ENCODE data around the gene ZFP3.

Gene ZFP3

DNA sequence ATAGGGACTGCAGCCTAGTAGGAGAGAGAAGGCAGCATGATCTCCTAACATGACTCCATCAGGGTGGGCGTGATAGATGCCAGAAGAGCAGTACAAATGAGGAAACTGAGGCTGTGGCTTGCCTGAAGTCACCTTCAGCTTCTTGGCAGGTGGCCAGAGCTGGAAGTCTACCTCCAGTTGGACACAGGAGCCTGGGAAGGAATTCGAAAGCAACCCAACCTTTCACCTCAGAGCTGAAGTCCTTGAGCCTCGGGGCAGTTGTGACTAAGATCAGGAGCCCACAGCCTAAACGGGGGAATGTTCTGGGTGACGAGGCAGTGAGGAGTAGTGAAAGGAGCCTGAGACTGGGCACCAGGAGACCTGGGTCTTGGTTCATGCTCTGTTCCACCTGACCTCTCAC lies 33.6 kb upstream of the ZFP3 start:
- Histone ChIP-seq H3K27ac (no peak overlapping the region), H2AFZ (no peak overlapping the region), H3K9me3 (ENCODE audit: control insufficient read depth, low read length) (no peaks in the 10 kb centered on the region), H3K4me3 (ENCODE audit: low read depth, low read length) (no peak overlapping the region), H3K4me2 (ENCODE audit: low read length) (no peak overlapping the region), H3K36me3 (ENCODE audit: control insufficient read depth, insufficient read depth, low read length) (no peaks in the 10 kb centered on the region), H3K79me2 (no peaks in the 10 kb centered on the region), H3K27me3 (ENCODE audit: control insufficient read depth, insufficient read depth, low read length) (no peaks in the 10 kb centered on the region), H3K4me1 (no peaks in the 10 kb centered on the region), H3K9ac (no peak overlapping the region)
- TF ChIP-seq, protein P1, sequence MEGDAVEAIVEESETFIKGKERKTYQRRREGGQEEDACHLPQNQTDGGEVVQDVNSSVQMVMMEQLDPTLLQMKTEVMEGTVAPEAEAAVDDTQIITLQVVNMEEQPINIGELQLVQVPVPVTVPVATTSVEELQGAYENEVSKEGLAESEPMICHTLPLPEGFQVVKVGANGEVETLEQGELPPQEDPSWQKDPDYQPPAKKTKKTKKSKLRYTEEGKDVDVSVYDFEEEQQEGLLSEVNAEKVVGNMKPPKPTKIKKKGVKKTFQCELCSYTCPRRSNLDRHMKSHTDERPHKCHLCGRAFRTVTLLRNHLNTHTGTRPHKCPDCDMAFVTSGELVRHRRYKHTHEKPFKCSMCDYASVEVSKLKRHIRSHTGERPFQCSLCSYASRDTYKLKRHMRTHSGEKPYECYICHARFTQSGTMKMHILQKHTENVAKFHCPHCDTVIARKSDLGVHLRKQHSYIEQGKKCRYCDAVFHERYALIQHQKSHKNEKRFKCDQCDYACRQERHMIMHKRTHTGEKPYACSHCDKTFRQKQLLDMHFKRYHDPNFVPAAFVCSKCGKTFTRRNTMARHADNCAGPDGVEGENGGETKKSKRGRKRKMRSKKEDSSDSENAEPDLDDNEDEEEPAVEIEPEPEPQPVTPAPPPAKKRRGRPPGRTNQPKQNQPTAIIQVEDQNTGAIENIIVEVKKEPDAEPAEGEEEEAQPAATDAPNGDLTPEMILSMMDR (IDR thresholded peaks at IDR 0.05) = no peak

DNA sequence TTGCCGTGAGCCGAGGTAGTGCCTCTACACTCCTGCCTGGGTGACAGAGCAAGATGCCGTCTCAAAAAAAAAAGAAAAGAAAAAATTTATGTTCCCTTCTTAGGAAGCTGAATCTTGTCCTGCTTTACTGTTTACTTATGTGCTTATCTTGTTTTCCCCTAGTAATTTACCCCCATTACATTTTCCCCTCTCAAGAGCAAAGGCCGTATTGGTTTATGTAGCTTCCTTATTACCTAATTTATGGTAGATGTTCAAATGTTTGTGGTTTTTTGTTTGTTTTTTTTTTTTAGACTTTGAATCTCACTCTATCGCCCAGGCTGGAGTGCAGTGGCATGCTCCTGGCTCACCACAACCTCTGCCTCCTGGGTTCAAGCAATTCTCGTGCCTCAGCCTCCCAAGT lies 32.8 kb upstream of the ZFP3 start:
- no peaks in the 10 kb centered on the region for H3K27me3 ChIP-seq (ENCODE audit: control insufficient read depth, insufficient read depth, low read length)
- no peak overlapping the region for H3K4me3 ChIP-seq (ENCODE audit: low read depth, low read length)
- no peak overlapping the region for H2AFZ ChIP-seq
- no peak overlapping the region for H3K9ac ChIP-seq
- H3K4me1 ChIP-seq = no peaks in the 10 kb centered on the region
- no peaks in the 10 kb centered on the region for H3K9me3 ChIP-seq (ENCODE audit: control insufficient read depth, low read length)
- TF ChIP-seq, protein P1 (IDR thresholded peaks at IDR 0.05) = no peak
- H3K79me2 ChIP-seq = no peaks in the 10 kb centered on the region
- H3K27ac ChIP-seq = no peak overlapping the region
- no peak overlapping the region for H3K4me2 ChIP-seq (ENCODE audit: low read length)
- H3K36me3 ChIP-seq (ENCODE audit: control insufficient read depth, insufficient read depth, low read length) = no peaks in the 10 kb centered on the region

DNA sequence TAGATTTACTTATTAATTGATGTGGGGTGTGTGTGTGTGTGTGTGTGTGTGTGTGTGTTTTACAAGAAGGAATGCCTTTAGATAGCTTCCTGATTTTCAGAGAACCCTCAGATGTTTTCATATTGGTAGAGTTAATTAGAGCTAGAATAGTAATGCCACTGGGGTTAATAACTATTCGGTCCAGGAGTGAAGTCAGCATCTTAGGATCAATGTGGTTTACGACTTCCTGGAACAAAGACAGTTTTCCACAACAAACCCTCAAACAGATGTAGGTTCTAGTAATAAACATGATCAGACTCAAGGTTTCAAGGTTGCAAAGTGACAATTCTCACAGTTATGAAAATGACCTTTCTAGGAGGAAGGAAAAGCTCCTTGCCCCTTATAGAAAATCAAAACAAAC lies 30.8 kb upstream of the ZFP3 start:
- H3K27ac ChIP-seq = no peak overlapping the region
- no peaks in the 10 kb centered on the region for H3K36me3 ChIP-seq (ENCODE audit: control insufficient read depth, insufficient read depth, low read length)
- H3K4me2 ChIP-seq (ENCODE audit: low read length) = no peak overlapping the region
- H3K4me1 ChIP-seq = no peaks in the 10 kb centered on the region
- no peaks in the 10 kb centered on the region for H3K9me3 ChIP-seq (ENCODE audit: control insufficient read depth, low read length)
- no peak overlapping the region for H3K4me3 ChIP-seq (ENCODE audit: low read depth, low read length)
- H3K9ac ChIP-seq = no peak overlapping the region
- no peak overlapping the region for H2AFZ ChIP-seq
- no peaks in the 10 kb centered on the region for H3K27me3 ChIP-seq (ENCODE audit: control insufficient read depth, insufficient read depth, low read length)
- no peaks in the 10 kb centered on the region for H3K79me2 ChIP-seq
- TF ChIP-seq, protein P1 (IDR thresholded peaks at IDR 0.05) = no peak

DNA sequence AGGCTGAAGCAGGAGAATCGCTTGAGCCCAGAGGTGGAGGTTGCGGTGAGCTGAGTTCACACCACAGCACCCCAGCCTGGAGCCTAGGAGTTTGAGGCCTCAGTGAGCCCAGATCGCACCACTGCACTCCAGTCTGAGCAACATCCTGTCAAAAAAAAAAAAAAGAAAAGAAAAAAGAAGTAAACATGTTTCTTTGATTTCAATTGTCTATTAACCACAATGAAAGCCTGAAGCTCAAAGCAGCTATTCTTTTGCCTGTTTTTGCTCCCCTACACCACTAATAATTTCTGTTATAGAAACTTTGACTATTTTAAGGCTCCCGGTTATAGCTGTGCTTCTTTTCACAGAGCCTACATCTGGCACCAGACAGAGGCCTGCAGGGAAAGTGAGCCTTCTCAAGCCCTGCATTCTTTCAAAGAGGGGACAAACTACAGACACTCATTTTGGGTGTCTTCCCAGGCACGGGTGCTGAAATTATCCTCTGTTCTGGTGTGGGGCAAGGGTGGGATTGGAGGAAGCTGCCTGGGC lies 28.9 kb upstream of the ZFP3 start:
- Histone ChIP-seq H3K4me2 (ENCODE audit: low read length) (no peak overlapping the region), H3K4me1 (no peaks in the 10 kb centered on the region), H3K27me3 (ENCODE audit: control insufficient read depth, insufficient read depth, low read length) (no peaks in the 10 kb centered on the region), H3K79me2 (no peaks in the 10 kb centered on the region), H3K4me3 (ENCODE audit: low read depth, low read length) (no peak overlapping the region), H3K36me3 (ENCODE audit: control insufficient read depth, insufficient read depth, low read length) (no peaks in the 10 kb centered on the region), H3K9me3 (ENCODE audit: control insufficient read depth, low read length) (no peaks in the 10 kb centered on the region), H3K27ac (no peak overlapping the region), H2AFZ (peak overlapping the region; percentile 35), H3K9ac (no peak overlapping the region)
- TF ChIP-seq, protein P1 (IDR thresholded peaks at IDR 0.05) = no peak

DNA sequence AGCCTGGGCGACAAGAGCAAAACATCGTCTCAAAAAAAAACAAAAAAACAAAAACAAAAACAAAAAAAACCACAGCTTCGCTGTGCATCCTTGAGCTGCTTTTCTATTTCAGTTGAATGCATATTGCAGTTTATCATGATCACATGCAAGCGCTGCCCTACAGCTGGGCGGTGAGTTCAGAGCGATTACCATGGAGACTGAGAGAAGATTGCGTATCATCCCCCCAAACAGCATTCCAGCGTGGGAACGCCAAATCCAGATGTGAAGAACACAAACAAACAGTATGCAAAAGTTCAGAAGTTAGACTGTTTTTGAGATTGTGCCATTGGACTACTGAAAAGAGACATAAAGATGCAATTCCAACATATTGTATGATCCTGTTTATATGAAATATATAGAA lies 28.0 kb upstream of the ZFP3 start:
- Histone ChIP-seq H3K36me3 (ENCODE audit: control insufficient read depth, insufficient read depth, low read length) (no peaks in the 10 kb centered on the region), H3K9me3 (ENCODE audit: control insufficient read depth, low read length) (no peaks in the 10 kb centered on the region), H3K27ac (no peak overlapping the region), H3K4me2 (ENCODE audit: low read length) (no peak overlapping the region), H3K4me1 (no peaks in the 10 kb centered on the region), H3K9ac (no peak overlapping the region), H3K27me3 (ENCODE audit: control insufficient read depth, insufficient read depth, low read length) (no peaks in the 10 kb centered on the region), H2AFZ (no peak overlapping the region), H3K4me3 (ENCODE audit: low read depth, low read length) (no peak overlapping the region), H3K79me2 (no peaks in the 10 kb centered on the region)
- TF ChIP-seq, protein P1 (IDR thresholded peaks at IDR 0.05) = no peak

Measured in parathyroid adenoma (tissue), 2 donors.